Subcutaneous abdominal adipose tissue (tissue), 5 donors: Measurements from ENCODE around the gene RNF222.
A peak's percentile ranks its signal among the peaks of the same experiment; 100 is the strongest.
"Not testable (repeated sequence)": the region's sequence is repeated elsewhere in the genome, so short reads cannot be mapped to it uniquely, and the experiment has no call there.

ENCODE experiments used
- H3K27ac ChIP-seq: one replicate; pipeline ENCODE4 v1.7.0; 2013; ENCODE audit warnings: low read depth, mild to moderate bottlenecking, inconsistent platforms, low read length, moderate library complexity
- H3K27me3 ChIP-seq, 5 donors: one replicate each; pipeline ENCODE4 v1.7.0; 2013; ENCODE audit warnings: low read length in 5 of 5, inconsistent platforms in 1 of 5; ENCODE audit not compliant: control insufficient read depth in 5 of 5, insufficient read depth in 4 of 5
- H3K36me3 ChIP-seq, 5 donors: one replicate each; pipeline ENCODE4 v1.7.0; 2013; ENCODE audit warnings: low read length in 5 of 5; ENCODE audit not compliant: control insufficient read depth in 5 of 5, insufficient read depth in 5 of 5
- H3K4me1 ChIP-seq, 5 donors: one replicate each; pipeline ENCODE4 v1.7.0; 2013; ENCODE audit warnings: low read length in 5 of 5, mild to moderate bottlenecking in 3 of 5, moderate library complexity in 1 of 5; ENCODE audit not compliant: control insufficient read depth in 5 of 5, insufficient read depth in 5 of 5
- H3K4me3 ChIP-seq, 5 donors: one replicate each; pipeline ENCODE4 v1.7.0; 2013; ENCODE audit warnings: low read length in 5 of 5, low read depth in 1 of 5
- H3K9ac ChIP-seq, 5 donors: one replicate each; pipeline ENCODE4 v1.7.0; 2013; ENCODE audit warnings: low read length in 5 of 5, mild to moderate bottlenecking in 4 of 5, moderate library complexity in 3 of 5
- H3K9me3 ChIP-seq, 5 donors: one replicate each; pipeline ENCODE4 v1.7.0; 2013; ENCODE audit warnings: low read length in 5 of 5; ENCODE audit not compliant: control insufficient read depth in 5 of 5
- donor health status: healthy.
- donor health status: healthy.
- donor health status: healthy.
- donor health status: healthy.
- donor health status: healthy.

The RNF222 gene

DNA sequence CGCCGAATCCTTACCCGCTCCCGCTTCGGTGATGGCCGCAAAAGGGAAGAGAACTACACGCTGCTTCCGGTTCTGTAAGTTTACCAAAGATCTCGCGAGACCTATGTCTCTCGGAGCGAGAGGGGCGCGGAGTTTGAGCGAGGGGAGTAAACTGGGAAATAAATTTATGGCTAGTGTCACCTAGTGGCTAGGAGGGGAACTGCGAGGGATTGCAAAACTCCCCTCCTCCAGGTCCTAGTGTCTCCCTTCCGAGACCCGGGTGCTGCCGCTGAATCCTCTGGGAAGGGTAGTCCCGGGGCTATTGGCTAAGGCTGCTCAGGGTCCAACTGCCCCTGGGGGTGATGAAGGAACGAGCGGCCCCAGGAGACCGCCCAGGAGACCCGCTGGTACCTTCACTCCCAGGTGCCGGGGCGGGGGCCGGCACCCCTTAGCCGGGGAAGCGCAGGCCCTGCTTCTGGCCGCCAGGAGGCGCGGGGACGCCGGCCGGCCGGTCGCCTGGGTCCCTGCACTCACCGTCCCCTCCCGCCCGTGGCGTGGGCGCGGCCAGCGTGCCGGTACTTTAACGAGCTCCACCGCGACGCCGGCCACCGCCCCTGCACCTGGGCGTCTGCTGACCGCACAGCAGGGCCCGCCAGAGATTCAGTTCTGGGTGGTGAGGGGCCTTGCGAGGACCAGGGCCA, 14.3 kb downstream of the RNF222 start, which contains the start of gene RPL26:
Gene RPL26, minus strand, starts transcription at position 51 of the 680 bp plus-strand sequence. CDS start 883 bp downstream, outside the sequence.
- Histone ChIP-seq H3K9me3 (no peaks in the 10 kb centered on the region), H3K4me3 (peak within 1 kb of the TSS; percentile 87 to 97 (median 91)), H3K36me3 (peaks cover 20 to 34% (median 32%) of the 10 kb centered on the region in 5 donors), H3K9ac (peak within 1 kb of the TSS; percentile 84 to 93 (median 88)), H3K4me1 (peaks cover 10 to 50% (median 44%) of the 10 kb centered on the region in 5 donors), H3K27ac (peak within 1 kb of the TSS; percentile 69), H3K27me3 (no peaks in the 10 kb centered on the region)

GRCh38 chr17:8382880-8383142, 14.8 kb downstream of the RNF222 start:
- peak overlapping the region; percentile 81 to 93 (median 88) for H3K9ac ChIP-seq
- peak overlapping the region; percentile 87 to 97 (median 91) for H3K4me3 ChIP-seq
- peak overlapping the region; percentile 69 for H3K27ac ChIP-seq
- peaks cover 20 to 39% (median 36%) of the 10 kb centered on the region in 5 donors for H3K36me3 ChIP-seq
- H3K27me3 ChIP-seq = no peaks in the 10 kb centered on the region
- no peaks in the 10 kb centered on the region for H3K9me3 ChIP-seq
- H3K4me1 ChIP-seq = peaks cover 10 to 50% (median 44%) of the 10 kb centered on the region in 5 donors

DNA sequence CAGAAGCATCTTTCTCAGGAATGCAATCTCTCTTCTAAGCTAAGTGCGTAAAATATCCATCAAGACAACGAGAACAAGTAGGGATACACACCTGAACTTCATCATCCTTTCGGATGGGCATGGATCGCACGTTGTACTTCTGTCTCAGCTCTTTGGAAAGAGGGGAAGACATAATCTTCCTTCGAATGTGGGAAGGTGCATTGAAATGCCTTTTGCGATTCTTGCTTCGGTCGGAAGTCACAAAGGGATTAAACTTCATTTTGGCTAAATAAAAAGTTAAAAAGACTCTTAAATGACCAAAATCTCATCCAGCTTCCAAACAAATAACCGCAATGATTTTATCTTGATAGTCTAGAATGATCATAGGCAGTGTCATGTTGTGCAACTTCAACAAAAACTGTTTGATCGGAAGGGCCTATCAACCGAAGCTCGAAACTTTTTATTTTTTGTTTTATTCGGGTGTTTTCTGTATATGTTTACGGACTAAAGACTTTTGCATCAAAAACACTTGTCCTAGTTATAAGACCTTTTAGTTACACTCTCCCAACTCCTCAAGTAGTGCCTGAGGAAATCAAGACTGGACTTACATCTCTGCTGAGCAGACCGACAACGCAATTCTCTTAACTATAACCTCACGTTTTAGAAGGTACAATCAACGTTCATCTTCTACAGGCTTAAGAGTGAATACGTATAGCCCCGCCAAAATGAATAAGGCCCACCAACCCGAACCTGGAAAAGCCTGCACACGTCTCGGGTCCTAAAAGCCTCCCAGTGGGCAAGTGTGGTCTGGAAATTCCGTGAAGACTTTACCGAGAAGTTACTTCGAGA, 15.4 kb downstream of the RNF222 start:
- peaks cover 20 to 42% (median 41%) of the 10 kb centered on the region in 5 donors for H3K36me3 ChIP-seq
- peak overlapping the region; percentile 81 to 93 (median 88) for H3K9ac ChIP-seq
- peak overlapping the region; percentile 87 to 97 (median 91) for H3K4me3 ChIP-seq
- H3K9me3 ChIP-seq = no peaks in the 10 kb centered on the region
- peak overlapping the region; percentile 69 for H3K27ac ChIP-seq
- peaks cover 10 to 50% (median 44%) of the 10 kb centered on the region in 5 donors for H3K4me1 ChIP-seq
- no peaks in the 10 kb centered on the region for H3K27me3 ChIP-seq

DNA sequence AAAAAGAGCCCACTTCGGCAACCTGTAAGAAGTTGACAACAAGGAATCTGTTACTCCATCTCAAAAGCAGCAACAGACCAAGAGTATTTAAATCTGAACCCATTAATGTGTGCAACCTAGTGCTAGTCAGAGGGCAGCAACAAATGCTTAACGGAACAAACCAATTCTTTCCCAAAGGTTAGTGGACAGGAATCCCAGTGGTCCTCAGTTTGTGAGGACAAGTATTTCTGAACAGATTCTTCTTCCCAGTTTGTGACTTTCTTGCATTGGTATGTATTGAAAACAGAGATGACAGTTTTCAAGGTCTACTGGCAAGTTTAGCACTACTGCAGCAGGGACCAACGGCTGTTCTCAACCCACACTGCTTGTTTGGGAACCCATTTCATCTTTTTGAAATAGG, 17.6 kb downstream of the RNF222 start:
- Histone ChIP-seq H3K36me3 (peaks cover 20 to 47% (median 43%) of the 10 kb centered on the region in 5 donors), H3K27me3 (no peaks in the 10 kb centered on the region), H3K9me3 (no peaks in the 10 kb centered on the region), H3K4me1 (peaks cover 12 to 66% (median 59%) of the 10 kb centered on the region in 5 donors), H3K9ac (no peak overlapping the region), H3K27ac (no peak overlapping the region), H3K4me3 (no peak overlapping the region)

GRCh38 chr17:8378117-8378516, 19.5 kb downstream of the RNF222 start:
- H3K36me3 ChIP-seq = peaks cover 20 to 47% (median 43%) of the 10 kb centered on the region in 5 donors
- not testable (repeated sequence) for H3K27ac ChIP-seq, H3K4me3 ChIP-seq, H3K9me3 ChIP-seq, H3K9ac ChIP-seq, H3K27me3 ChIP-seq
- peaks cover 10 to 49% (median 47%) of the 10 kb centered on the region in 5 donors for H3K4me1 ChIP-seq

DNA sequence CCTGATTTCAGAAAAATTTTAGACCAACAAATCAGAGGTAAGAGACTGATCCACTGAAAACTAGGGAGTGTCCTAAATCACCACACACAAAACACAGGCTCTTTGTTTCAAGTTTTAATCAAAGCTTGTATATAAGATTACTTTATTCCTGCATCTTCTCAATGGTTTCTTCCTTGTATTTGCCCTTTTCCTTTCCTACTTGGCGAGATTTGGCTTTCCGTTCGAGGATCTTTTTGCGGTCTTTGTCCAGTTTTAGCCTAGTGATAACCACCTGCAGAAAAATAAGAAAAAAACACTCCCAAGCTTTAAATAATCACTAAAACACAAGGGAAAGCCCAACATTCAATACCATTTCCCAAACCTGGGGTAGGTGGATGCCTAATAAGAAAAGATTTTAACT, 20.2 kb downstream of the RNF222 start:
- H3K27me3 ChIP-seq = no peaks in the 10 kb centered on the region
- H3K27ac ChIP-seq = peak overlapping the region; percentile 86
- peaks cover 10 to 47% (median 45%) of the 10 kb centered on the region in 5 donors for H3K4me1 ChIP-seq
- no peak overlapping the region for H3K9ac ChIP-seq
- H3K36me3 ChIP-seq = peaks cover 20 to 47% (median 43%) of the 10 kb centered on the region in 5 donors
- no peaks in the 10 kb centered on the region for H3K9me3 ChIP-seq
- no peak overlapping the region for H3K4me3 ChIP-seq

DNA sequence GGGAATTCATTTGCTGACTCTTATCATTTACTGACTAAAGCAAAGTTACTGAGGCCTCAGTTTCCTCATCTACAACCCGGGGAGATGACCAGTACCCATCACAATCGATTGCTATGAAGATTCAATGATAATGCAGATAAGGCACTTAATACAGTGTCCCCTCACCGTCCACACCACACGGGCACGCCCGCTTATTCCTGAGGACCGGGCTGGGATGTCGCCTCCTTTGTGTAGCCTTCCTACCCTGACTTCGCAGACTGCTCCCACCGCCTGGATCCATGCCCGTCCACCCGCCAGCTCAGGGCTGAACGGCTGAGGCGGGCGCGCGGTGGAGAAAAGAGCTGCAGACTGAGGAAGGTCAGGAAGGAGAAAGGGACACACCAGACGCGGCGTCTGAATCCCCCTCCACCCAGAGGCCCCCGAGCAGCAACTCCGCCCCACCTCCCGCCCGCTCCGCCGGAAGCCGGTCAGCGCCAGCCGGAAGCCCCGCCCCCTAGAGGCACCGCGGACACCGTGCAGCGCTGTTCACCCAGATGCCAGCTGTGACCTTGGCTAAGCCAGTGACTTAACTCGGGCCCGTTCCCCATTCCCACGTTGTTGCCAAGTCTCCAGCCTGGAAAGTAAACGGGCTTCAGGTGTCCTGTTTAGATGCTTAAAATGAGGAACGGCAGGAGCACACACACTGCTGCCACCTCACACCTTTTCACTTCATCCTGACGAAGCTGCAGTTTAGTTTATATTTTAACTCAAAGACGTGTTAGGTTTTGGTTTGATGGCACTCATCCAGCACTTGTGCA, 21.2 kb downstream of the RNF222 start, which contains the start of gene KRABD2:
Gene KRABD2, minus strand, starts transcription at position 434 of the 797 bp plus-strand sequence.
- Histone ChIP-seq H3K9ac (peak within 1 kb of the TSS; percentile 93 to 97 (median 93)), H3K27ac (peak within 1 kb of the TSS; percentile 86), H3K4me1 (peaks cover 5 to 43% (median 35%) of the 10 kb centered on the region in 5 donors), H3K4me3 (peak within 1 kb of the TSS; percentile 84 to 96 (median 96)), H3K36me3 (peaks cover 20 to 46% (median 41%) of the 10 kb centered on the region in 5 donors), H3K27me3 (no peaks in the 10 kb centered on the region), H3K9me3 (no peaks in the 10 kb centered on the region)

- Histone ChIP-seq H3K36me3 (peaks cover 20 to 42% (median 37%) of the 10 kb centered on the region in 5 donors), H3K4me1 (peaks cover 3 to 40% (median 29%) of the 10 kb centered on the region in 5 donors), H3K27ac (peak overlapping the region; percentile 86)
Measured at GRCh38 chr17:8375738-8376259, 21.8 kb downstream of the RNF222 start.

DNA sequence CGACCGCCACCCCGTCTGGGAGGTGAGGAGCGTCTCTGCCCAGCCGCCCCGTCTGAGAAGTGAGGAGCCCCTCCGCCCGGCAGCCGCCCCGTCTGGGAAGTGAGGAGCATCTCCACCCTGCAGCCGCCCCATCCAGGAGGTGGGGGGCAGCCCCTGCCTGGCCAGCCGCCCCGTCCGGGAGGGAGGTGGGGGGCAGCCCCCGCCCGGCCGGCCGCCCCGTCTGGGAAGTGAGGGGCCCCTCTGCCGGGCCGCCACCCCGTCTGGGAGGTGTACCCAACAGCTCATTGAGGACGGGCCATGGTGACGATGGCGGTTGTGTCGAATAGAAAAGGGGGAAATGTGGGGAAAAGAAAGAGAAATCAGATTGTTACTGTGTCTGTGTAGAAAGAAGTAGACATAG, 23.8 kb downstream of the RNF222 start:
- H3K27ac ChIP-seq, H3K27me3 ChIP-seq, H3K9ac ChIP-seq, H3K9me3 ChIP-seq, H3K4me3 ChIP-seq: not testable (repeated sequence)
- H3K4me1 ChIP-seq = peaks cover 3 to 33% (median 19%) of the 10 kb centered on the region in 5 donors
- H3K36me3 ChIP-seq = peaks cover 14 to 36% (median 30%) of the 10 kb centered on the region in 5 donors

More at GRCh38 chr17:8375738-8376259, 21.8 kb downstream of the RNF222 start:
- Histone ChIP-seq H3K27me3 (no peaks in the 10 kb centered on the region), H3K4me3 (peak overlapping the region; percentile 84 to 96 (median 96)), H3K9ac (peak overlapping the region; percentile 93 to 97 (median 93)), H3K9me3 (no peaks in the 10 kb centered on the region)
